Measurements from ENCODE around the gene NFASC.

- TF ChIP-seq CTCF (IDR thresholded peaks at IDR 0.05; ENCODE audit: insufficient read depth, low read length, poor library complexity, severe bottlenecking) (no peak), EZH2phosphoT487 (conservative IDR thresholded peaks at IDR 0.05; ENCODE audit: low read length) (no peak)
These were observed 190.6 kb downstream of the NFASC start for GRCh38 chr1:205061227-205061626.

Measured in SU-DHL-6 (cell line).